OCI-LY1 (cell line): ENCODE results near the gene SDCCAG8.

Experiments used
- EZH2 ChIP-seq: fragments of 200-600 bp; sonication (generic), shearing (Covaris generic); IDR thresholded peaks from 2 replicates; pipeline ENCODE4 v1.8.0; 2017; ENCODE audit warnings: borderline replicate concordance, mixed run types, mild to moderate bottlenecking, antibody characterized with exemption, low read length, moderate library complexity, mixed read lengths
- TF ChIP-seq, protein P1 (sequence below): fragments of 200-600 bp; sonication (generic), shearing (Covaris generic); IDR thresholded peaks from 2 replicates; pipeline ENCODE4 v1.5.1; 2017; ENCODE audit warnings: mild to moderate bottlenecking, antibody characterized with exemption, low read length, moderate library complexity, mixed read lengths

DNA sequence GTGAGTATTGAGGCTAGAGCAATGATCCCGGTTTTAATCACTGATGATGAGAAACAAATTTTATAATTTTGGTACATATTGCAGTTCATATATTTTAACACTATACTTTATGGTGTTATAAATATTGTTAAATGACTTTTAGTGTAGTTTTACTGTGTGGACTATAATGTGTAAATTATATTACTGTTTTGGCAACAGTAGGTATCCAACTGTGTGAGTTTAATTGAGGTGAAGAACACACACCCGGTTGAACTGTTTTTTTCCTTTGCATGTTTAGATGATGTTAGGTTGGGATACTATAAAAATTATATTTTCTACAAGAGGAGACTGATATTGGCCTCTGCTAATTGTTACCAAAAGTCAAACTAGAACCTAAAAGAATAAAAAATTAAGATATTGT is 166.5 kb downstream of the SDCCAG8 start:
- TF ChIP-seq EZH2 = no peak
- TF ChIP-seq, protein P1, sequence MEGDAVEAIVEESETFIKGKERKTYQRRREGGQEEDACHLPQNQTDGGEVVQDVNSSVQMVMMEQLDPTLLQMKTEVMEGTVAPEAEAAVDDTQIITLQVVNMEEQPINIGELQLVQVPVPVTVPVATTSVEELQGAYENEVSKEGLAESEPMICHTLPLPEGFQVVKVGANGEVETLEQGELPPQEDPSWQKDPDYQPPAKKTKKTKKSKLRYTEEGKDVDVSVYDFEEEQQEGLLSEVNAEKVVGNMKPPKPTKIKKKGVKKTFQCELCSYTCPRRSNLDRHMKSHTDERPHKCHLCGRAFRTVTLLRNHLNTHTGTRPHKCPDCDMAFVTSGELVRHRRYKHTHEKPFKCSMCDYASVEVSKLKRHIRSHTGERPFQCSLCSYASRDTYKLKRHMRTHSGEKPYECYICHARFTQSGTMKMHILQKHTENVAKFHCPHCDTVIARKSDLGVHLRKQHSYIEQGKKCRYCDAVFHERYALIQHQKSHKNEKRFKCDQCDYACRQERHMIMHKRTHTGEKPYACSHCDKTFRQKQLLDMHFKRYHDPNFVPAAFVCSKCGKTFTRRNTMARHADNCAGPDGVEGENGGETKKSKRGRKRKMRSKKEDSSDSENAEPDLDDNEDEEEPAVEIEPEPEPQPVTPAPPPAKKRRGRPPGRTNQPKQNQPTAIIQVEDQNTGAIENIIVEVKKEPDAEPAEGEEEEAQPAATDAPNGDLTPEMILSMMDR = no peak
